ENCODE measurements around the gene ZFYVE26. TPM values are rescaled to one million over a fixed set of nuclear protein-coding genes. Genes with fewer than 3 reads are reported as not detected.

ZFYVE26 gene
- total and polyA plus RNA-seq, 12 donors, result 6.6 to 33.6 (median 22.1) TPM

GRCh38 chr14:67762051-67762450 lies 54.3 kb downstream of the ZFYVE26 start:
- H3K36me3 ChIP-seq (replicated peaks in 1 of 2), result peaks cover 0 to 65% of the 10 kb centered on the region in 2 donors

GRCh38 chr14:67759916-67760315 lies 56.5 kb downstream of the ZFYVE26 start:
- no peak overlapping the region for H3K27ac ChIP-seq
- no peaks in the 10 kb centered on the region for H3K27me3 ChIP-seq
- 80 to 95% (median 91%) methylated on average over 2 of the region's 2 CpGs for WGBS, 4 donors
- H3K4me1 ChIP-seq (replicated peaks in 1 of 2), result no peaks in the 10 kb centered on the region
- DNase-seq, result no peak
- intact Hi-C loops (cut with DNase I), result loop anchor here in 1 of 2 donors (5.0 kb wide), 1 partner anchor 1202 kb away; no protein-coding TSS in a partner anchor
- peaks cover 0 to 59% of the 10 kb centered on the region in 2 donors for H3K36me3 ChIP-seq (replicated peaks in 1 of 2)
- no peak overlapping the region for H3K4me3 ChIP-seq
- no peak for TF ChIP-seq POLR2A (IDR thresholded peaks at IDR 0.05)
- TF ChIP-seq CTCF (IDR thresholded peaks at IDR 0.05), result no peak
- H3K9me3 ChIP-seq (replicated peaks in 1 of 3), result no peaks in the 10 kb centered on the region

More at GRCh38 chr14:67762051-67762450, 54.3 kb downstream of the ZFYVE26 start:
- WGBS, 4 donors, result 60 to 85% (median 71%) methylated on average over 1 to 5 of the region's 5 CpGs
- Histone ChIP-seq H3K4me1 (replicated peaks in 1 of 2) (no peaks in the 10 kb centered on the region), H3K27me3 (no peaks in the 10 kb centered on the region), H3K4me3 (no peak overlapping the region), H3K9me3 (replicated peaks in 1 of 3) (no peaks in the 10 kb centered on the region), H3K27ac (no peak overlapping the region)
- intact Hi-C loops (cut with DNase I), result loop anchor here in 1 of 2 donors (5.0 kb wide), 1 partner anchor 1200 kb away; no protein-coding TSS in a partner anchor
- TF ChIP-seq CTCF (IDR thresholded peaks at IDR 0.05), result no peak
- no peak for TF ChIP-seq POLR2A (IDR thresholded peaks at IDR 0.05)
- DNase-seq, result no peak

- TF ChIP-seq CTCF (IDR thresholded peaks at IDR 0.05) (no peak), POLR2A (IDR thresholded peaks at IDR 0.05) (no peak)
- peaks cover 0 to 65% of the 10 kb centered on the region in 2 donors for H3K36me3 ChIP-seq (replicated peaks in 1 of 2)
- H3K4me1 ChIP-seq (replicated peaks in 1 of 2), result no peaks in the 10 kb centered on the region
- no peaks in the 10 kb centered on the region for H3K9me3 ChIP-seq (replicated peaks in 1 of 3)
- WGBS, 4 donors, result 87 to 96% (median 91%) methylated on average over 3 of the region's 3 CpGs
- intact Hi-C loops (cut with DNase I), result no loop called here
- H3K27me3 ChIP-seq, result no peaks in the 10 kb centered on the region
- no peak overlapping the region for H3K4me3 ChIP-seq
- no peak overlapping the region for H3K27ac ChIP-seq
- DNase-seq, result no peak
These were observed 59.2 kb downstream of the ZFYVE26 start for GRCh38 chr14:67757175-67757574.

GRCh38 chr14:67756496-67756895 lies 59.9 kb downstream of the ZFYVE26 start:
- Histone ChIP-seq H3K4me3 (no peak overlapping the region), H3K27me3 (no peaks in the 10 kb centered on the region), H3K9me3 (replicated peaks in 1 of 3) (no peaks in the 10 kb centered on the region), H3K27ac (no peak overlapping the region), H3K4me1 (replicated peaks in 1 of 2) (no peaks in the 10 kb centered on the region), H3K36me3 (replicated peaks in 1 of 2) (peaks cover 0 to 65% of the 10 kb centered on the region in 2 donors)
- TF ChIP-seq POLR2A (IDR thresholded peaks at IDR 0.05) (no peak), CTCF (IDR thresholded peaks at IDR 0.05) (no peak)
- 96 to 100% (median 98%) methylated on average over 1 of the region's 1 CpG for WGBS, 4 donors
- intact Hi-C loops (cut with DNase I), result no loop called here
- DNase-seq, result no peak
